ENCODE data around the gene AKR1B15.

- TF ChIP-seq GTF2F1 (IDR thresholded peaks at IDR 0.05; ENCODE audit: low read depth, low read length) (no peak), ZBTB8A (IDR thresholded peaks at IDR 0.05; ENCODE audit: partially characterized antibody) (no peak), BRF1 (IDR thresholded peaks at IDR 0.05; ENCODE audit: borderline replicate concordance, extremely low read depth, insufficient read length) (no peak), ZNF274 (IDR thresholded peaks at IDR 0.05; ENCODE audit: borderline replicate concordance, low read depth, low read length) (no peak), CREM (IDR thresholded peaks at IDR 0.05; ENCODE audit: low read depth) (no peak), CTCF (IDR thresholded peaks at IDR 0.05 in 2 of 3, conservative IDR thresholded peaks at IDR 0.05 in 1 of 3; ENCODE audit: insufficient read depth in 2 of 3, low read depth in 1 of 3, low read length in 3 of 3) (no peak), SIN3A (IDR thresholded peaks at IDR 0.05; ENCODE audit: borderline replicate concordance in 2 of 2, control insufficient read depth in 1 of 2, low read depth in 2 of 2, low read length in 2 of 2) (no peak), ZHX1 (conservative IDR thresholded peaks at IDR 0.05; ENCODE audit: low read length) (no peak), POLR2AphosphoS5 (IDR thresholded peaks at IDR 0.05; ENCODE audit: control insufficient read depth, insufficient read depth, low read depth, low read length) (no peak), NFE2 (IDR thresholded peaks at IDR 0.05; ENCODE audit: low read depth) (no peak), SAFB2 (IDR thresholded peaks at IDR 0.05; ENCODE audit: borderline replicate concordance, low read depth, low read length, severe bottlenecking) (no peak)
Observed at GRCh38 chr7:134528749-134529148, 20.2 kb upstream of the AKR1B15 start.

Data from K562 (cell line).